Neural cell (in vitro differentiated cells): ENCODE data around the gene BABAM2.

Experiments used
- CTCF ChIP-seq: fragments of 450-650 bp; IDR thresholded peaks from 2 replicates; pipeline ENCODE4 v1.5.1; 2014; ENCODE audit warnings: antibody characterized with exemption, mild to moderate bottlenecking, moderate library complexity; ENCODE audit not compliant: poor library complexity, severe bottlenecking
- EP300 ChIP-seq: fragments of 450-650 bp; conservative IDR thresholded peaks from 2 replicates; pipeline ENCODE4 v1.6.1; 2014; ENCODE audit warnings: antibody characterized with exemption, mild to moderate bottlenecking, moderate library complexity; ENCODE audit not compliant: poor library complexity, severe bottlenecking
- EZH2 ChIP-seq: fragments of 200-600, 300-800 bp; shearing (Covaris generic), sonication (generic); IDR thresholded peaks from 2 replicates; pipeline ENCODE4 v1.6.1; 2014; ENCODE audit warnings: antibody characterized with exemption, low read length, borderline replicate concordance, mild to moderate bottlenecking; ENCODE audit not compliant: insufficient read depth, poor library complexity, severe bottlenecking
- MXI1 ChIP-seq: fragments of 450-650 bp; conservative IDR thresholded peaks from 2 replicates; pipeline ENCODE4 v1.6.1; 2014; ENCODE audit warnings: antibody characterized with exemption, mild to moderate bottlenecking; ENCODE audit not compliant: poor library complexity, severe bottlenecking
- POLR2AphosphoS5 ChIP-seq: IDR thresholded peaks from 2 replicates; pipeline ENCODE4 v1.6.1; 2012
- SMC3 ChIP-seq: fragments of 450-650 bp; conservative IDR thresholded peaks from 2 replicates; pipeline ENCODE4 v1.6.1; 2014; ENCODE audit warnings: antibody characterized with exemption, mild to moderate bottlenecking, moderate library complexity; ENCODE audit not compliant: poor library complexity

- no peak for TF ChIP-seq CTCF
- no peak for TF ChIP-seq MXI1
- TF ChIP-seq POLR2AphosphoS5 = no peak
- no peak for TF ChIP-seq SMC3
- TF ChIP-seq EP300 = no peak
- no peak for TF ChIP-seq EZH2
Measured at GRCh38 chr2:28219758-28220368, 329.3 kb downstream of the BABAM2 start.
